ENCODE data around the gene LRRC75B.

The LRRC75B gene

DNA sequence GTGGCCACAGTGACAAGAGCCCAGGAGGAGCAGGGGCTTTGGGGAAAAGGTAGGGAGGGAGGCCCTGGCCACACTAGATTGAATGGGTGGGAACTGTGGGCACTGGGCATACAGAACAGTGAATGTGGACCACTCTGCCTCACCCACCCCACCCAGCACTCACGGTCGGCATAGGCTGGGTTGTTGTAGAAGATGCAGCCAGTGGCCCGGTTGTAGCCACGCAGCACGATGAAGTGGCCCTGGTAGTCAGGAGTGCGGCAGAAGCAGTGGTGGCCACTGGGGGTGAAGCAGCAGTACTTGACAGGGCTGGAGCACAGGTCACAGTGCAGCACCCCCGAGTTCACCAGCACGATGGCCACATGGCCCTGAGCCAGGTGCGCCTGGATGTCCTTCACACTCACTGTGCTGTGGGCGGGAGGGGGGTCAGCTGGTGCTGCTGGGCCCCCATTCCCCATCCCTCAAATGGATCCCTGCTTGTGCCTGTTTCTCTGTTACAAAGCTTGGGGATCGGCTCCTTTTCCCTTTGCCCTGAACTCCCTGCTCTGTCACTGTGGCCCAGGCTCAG, 49.1 kb downstream of the LRRC75B start:
- no peak overlapping the region for H3K9ac ChIP-seq (ENCODE audit: low read length)
- no peak overlapping the region for H2AK5ac ChIP-seq (ENCODE audit: low read length)
- no peak overlapping the region for H2BK5ac ChIP-seq (ENCODE audit: low read length)
- peaks cover 2% of the 10 kb centered on the region for H3K79me1 ChIP-seq (ENCODE audit: low read length)
- H2BK120ac ChIP-seq (ENCODE audit: low read depth, low read length), result no peak overlapping the region
- H2BK15ac ChIP-seq (replicated peaks; ENCODE audit: low read depth), result no peak overlapping the region
- no peak for DNase-seq
- H3K23ac ChIP-seq (ENCODE audit: low read length), result no peak overlapping the region
- H3K4me1 ChIP-seq (ENCODE audit: control insufficient read depth, low read depth, low read length), result no peaks in the 10 kb centered on the region
- no peak overlapping the region for H3K4me3 ChIP-seq (ENCODE audit: low read length)
- H3K18ac ChIP-seq (ENCODE audit: low read length), result no peak overlapping the region
- no peaks in the 10 kb centered on the region for H3K79me2 ChIP-seq (ENCODE audit: control insufficient read depth, insufficient read depth, low read length)
- peaks cover 20% of the 10 kb centered on the region for H3K36me3 ChIP-seq (ENCODE audit: control insufficient read depth, insufficient read depth, low read length)
- H3K4me2 ChIP-seq (ENCODE audit: low read length), result no peak overlapping the region
- H3K4ac ChIP-seq (ENCODE audit: low read depth, low read length), result no peak overlapping the region
- no peak overlapping the region for H4K8ac ChIP-seq (ENCODE audit: low read depth, low read length)
- H3K27ac ChIP-seq (ENCODE audit: low read depth, low read length), result no peak overlapping the region
- no peak overlapping the region for H3K56ac ChIP-seq (ENCODE audit: low read length)
- no peaks in the 10 kb centered on the region for H3K27me3 ChIP-seq (ENCODE audit: insufficient read depth, low read length, poor library complexity)
- no CpG with 5 or more reads among the region's 11 CpGs for WGBS (ENCODE audit: extremely low coverage, insufficient coverage, low lambda C conversion rate)
- H4K5ac ChIP-seq (ENCODE audit: low read length), result no peak overlapping the region

DNA sequence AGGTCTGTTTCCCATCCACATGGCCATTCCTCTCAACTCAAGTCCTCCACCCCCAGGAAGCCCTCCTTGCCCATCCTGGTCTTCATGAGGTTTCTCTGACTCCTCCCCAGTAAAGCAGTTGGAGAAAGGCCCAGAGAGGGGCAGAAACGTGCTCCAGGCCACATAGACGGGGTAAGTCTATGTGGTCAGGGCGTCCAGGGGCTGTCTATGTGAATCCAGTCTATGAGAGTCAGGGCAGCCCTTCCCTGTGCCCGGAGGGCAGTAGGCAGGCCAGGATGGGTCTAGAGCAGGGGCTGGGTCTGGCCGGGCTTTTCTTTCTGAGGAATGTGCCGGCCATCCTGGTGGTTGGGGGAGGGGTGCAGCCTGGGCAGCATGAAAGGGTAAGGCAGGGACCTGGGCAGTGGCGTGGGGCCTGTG, 49.7 kb downstream of the LRRC75B start:
- H4K8ac ChIP-seq (ENCODE audit: low read depth, low read length), result no peak overlapping the region
- WGBS (ENCODE audit: extremely low coverage, insufficient coverage, low lambda C conversion rate), result no CpG with 5 or more reads among the region's 7 CpGs
- H2AK5ac ChIP-seq (ENCODE audit: low read length), result no peak overlapping the region
- no peak for DNase-seq
- H3K79me2 ChIP-seq (ENCODE audit: control insufficient read depth, insufficient read depth, low read length), result no peaks in the 10 kb centered on the region
- no peak overlapping the region for H3K56ac ChIP-seq (ENCODE audit: low read length)
- H3K79me1 ChIP-seq (ENCODE audit: low read length), result no peaks in the 10 kb centered on the region
- no peak overlapping the region for H3K23ac ChIP-seq (ENCODE audit: low read length)
- H3K27ac ChIP-seq (ENCODE audit: low read depth, low read length), result no peak overlapping the region
- H3K9ac ChIP-seq (ENCODE audit: low read length), result no peak overlapping the region
- no peak overlapping the region for H4K5ac ChIP-seq (ENCODE audit: low read length)
- no peaks in the 10 kb centered on the region for H3K27me3 ChIP-seq (ENCODE audit: insufficient read depth, low read length, poor library complexity)
- no peak overlapping the region for H3K4ac ChIP-seq (ENCODE audit: low read depth, low read length)
- no peak overlapping the region for H2BK120ac ChIP-seq (ENCODE audit: low read depth, low read length)
- peaks cover 20% of the 10 kb centered on the region for H3K36me3 ChIP-seq (ENCODE audit: control insufficient read depth, insufficient read depth, low read length)
- no peak overlapping the region for H2BK5ac ChIP-seq (ENCODE audit: low read length)
- no peak overlapping the region for H3K4me3 ChIP-seq (ENCODE audit: low read length)
- no peak overlapping the region for H2BK15ac ChIP-seq (replicated peaks; ENCODE audit: low read depth)
- H3K4me1 ChIP-seq (ENCODE audit: control insufficient read depth, low read depth, low read length), result no peaks in the 10 kb centered on the region
- H3K18ac ChIP-seq (ENCODE audit: low read length), result no peak overlapping the region
- no peak overlapping the region for H3K4me2 ChIP-seq (ENCODE audit: low read length)

DNA sequence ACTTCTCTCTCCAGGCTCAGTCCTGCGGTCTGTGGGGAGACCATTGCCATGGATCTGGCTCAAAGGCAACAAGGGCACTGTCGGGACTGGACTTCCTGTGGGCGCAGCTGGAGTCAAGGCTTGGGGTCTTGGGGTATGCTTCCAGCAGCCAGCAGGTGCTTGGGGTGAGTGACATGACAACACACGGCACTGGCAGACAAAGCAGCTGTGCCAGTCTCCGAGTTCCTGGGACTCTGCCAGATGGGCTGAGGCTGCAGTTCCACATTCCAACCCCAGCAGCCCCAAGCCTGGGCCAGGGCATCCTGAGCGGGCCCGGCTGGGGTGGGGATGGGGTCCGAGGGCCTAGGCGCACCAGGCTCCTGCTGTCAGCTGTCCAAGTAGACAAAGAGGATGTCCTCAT, 50.2 kb downstream of the LRRC75B start:
- Histone ChIP-seq H3K9ac (ENCODE audit: low read length) (no peak overlapping the region), H3K79me1 (ENCODE audit: low read length) (no peaks in the 10 kb centered on the region), H2BK15ac (replicated peaks; ENCODE audit: low read depth) (no peak overlapping the region), H3K4me3 (ENCODE audit: low read length) (no peak overlapping the region), H2AK5ac (ENCODE audit: low read length) (no peak overlapping the region), H3K4me2 (ENCODE audit: low read length) (no peak overlapping the region), H2BK5ac (ENCODE audit: low read length) (no peak overlapping the region), H4K8ac (ENCODE audit: low read depth, low read length) (no peak overlapping the region), H2BK120ac (ENCODE audit: low read depth, low read length) (no peak overlapping the region), H3K4me1 (ENCODE audit: control insufficient read depth, low read depth, low read length) (no peaks in the 10 kb centered on the region), H3K27me3 (ENCODE audit: insufficient read depth, low read length, poor library complexity) (no peaks in the 10 kb centered on the region), H3K36me3 (ENCODE audit: control insufficient read depth, insufficient read depth, low read length) (peaks cover 15% of the 10 kb centered on the region), H3K18ac (ENCODE audit: low read length) (no peak overlapping the region), H3K56ac (ENCODE audit: low read length) (no peak overlapping the region), H3K4ac (ENCODE audit: low read depth, low read length) (no peak overlapping the region), H3K27ac (ENCODE audit: low read depth, low read length) (no peak overlapping the region), H4K5ac (ENCODE audit: low read length) (no peak overlapping the region), H3K79me2 (ENCODE audit: control insufficient read depth, insufficient read depth, low read length) (no peaks in the 10 kb centered on the region), H3K23ac (ENCODE audit: low read length) (no peak overlapping the region)
- no CpG with 5 or more reads among the region's 9 CpGs for WGBS (ENCODE audit: extremely low coverage, insufficient coverage, low lambda C conversion rate)
- DNase-seq, result no peak

DNA sequence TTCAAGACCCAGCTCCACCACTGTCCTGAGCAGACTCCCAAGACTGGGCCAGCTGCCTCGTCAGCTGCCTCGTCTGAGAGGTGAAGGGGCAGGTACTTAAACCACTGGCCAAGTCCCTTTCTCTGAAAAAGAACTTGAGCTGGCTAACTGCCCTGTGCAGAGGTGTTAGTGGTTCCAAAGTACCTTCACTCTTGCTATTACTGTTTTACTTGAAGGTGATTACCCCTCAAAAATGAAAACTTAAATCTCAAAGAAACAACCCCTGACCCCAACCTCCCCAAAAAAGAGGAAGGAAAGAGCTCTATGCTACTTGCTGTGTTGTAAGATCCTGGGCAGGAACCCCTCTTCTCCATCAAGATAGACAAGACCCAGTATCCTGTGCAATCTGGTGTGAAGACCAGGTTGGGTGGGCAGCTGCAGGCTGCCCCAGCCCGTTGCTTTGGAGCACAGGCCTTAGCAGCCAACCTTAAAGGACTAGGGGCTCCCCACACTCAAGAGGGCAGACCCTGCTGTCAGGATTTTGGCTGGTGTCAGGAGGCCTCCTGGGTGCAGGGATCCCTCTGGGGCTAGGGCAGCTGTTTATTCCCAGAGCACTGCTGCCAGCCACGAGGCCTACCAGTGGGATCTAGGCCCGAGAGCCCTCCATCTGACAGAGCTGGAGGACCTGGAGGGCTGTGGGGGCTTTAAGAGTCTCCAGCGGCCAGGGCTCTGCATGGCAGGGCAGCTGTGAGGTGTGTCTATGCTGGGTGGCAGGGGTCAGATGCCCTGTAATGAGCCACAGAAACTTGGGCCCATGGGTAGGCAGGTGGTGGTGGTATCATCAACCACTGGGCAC, 51.0 kb downstream of the LRRC75B start:
- H2BK120ac ChIP-seq (ENCODE audit: low read depth, low read length), result no peak overlapping the region
- H3K4me2 ChIP-seq (ENCODE audit: low read length), result no peak overlapping the region
- H3K56ac ChIP-seq (ENCODE audit: low read length), result no peak overlapping the region
- H3K79me1 ChIP-seq (ENCODE audit: low read length), result no peaks in the 10 kb centered on the region
- no peak overlapping the region for H3K27ac ChIP-seq (ENCODE audit: low read depth, low read length)
- H3K18ac ChIP-seq (ENCODE audit: low read length), result no peak overlapping the region
- peaks cover 9% of the 10 kb centered on the region for H3K36me3 ChIP-seq (ENCODE audit: control insufficient read depth, insufficient read depth, low read length)
- H3K9ac ChIP-seq (ENCODE audit: low read length), result no peak overlapping the region
- H3K79me2 ChIP-seq (ENCODE audit: control insufficient read depth, insufficient read depth, low read length), result no peaks in the 10 kb centered on the region
- H3K4ac ChIP-seq (ENCODE audit: low read depth, low read length), result no peak overlapping the region
- H3K4me3 ChIP-seq (ENCODE audit: low read length), result no peak overlapping the region
- no CpG with 5 or more reads among the region's 6 CpGs for WGBS (ENCODE audit: extremely low coverage, insufficient coverage, low lambda C conversion rate)
- H2BK5ac ChIP-seq (ENCODE audit: low read length), result no peak overlapping the region
- H3K27me3 ChIP-seq (ENCODE audit: insufficient read depth, low read length, poor library complexity), result no peaks in the 10 kb centered on the region
- no peaks in the 10 kb centered on the region for H3K4me1 ChIP-seq (ENCODE audit: control insufficient read depth, low read depth, low read length)
- no peak overlapping the region for H2AK5ac ChIP-seq (ENCODE audit: low read length)
- DNase-seq, result no peak
- H4K5ac ChIP-seq (ENCODE audit: low read length), result no peak overlapping the region
- H4K8ac ChIP-seq (ENCODE audit: low read depth, low read length), result no peak overlapping the region
- H2BK15ac ChIP-seq (replicated peaks; ENCODE audit: low read depth), result no peak overlapping the region
- H3K23ac ChIP-seq (ENCODE audit: low read length), result no peak overlapping the region

DNA sequence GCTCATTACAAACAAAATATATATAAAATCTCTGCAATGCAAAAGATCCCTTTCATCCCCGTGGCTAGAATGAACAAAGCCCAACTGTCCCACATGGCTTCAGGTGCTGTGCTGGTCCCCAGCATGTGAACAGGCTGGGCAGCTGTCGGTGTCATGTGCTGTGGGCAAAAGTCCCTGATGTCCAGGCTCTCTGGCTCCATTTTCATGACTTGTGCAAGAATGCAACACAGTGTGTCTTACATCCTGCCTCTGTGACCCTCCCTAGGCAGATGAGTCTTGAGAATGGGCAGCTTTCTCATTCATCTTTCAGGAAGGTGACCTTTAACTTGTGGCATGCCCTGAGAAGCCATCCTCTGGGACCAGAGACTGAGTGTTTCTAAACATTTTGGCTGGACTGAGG, 52.4 kb downstream of the LRRC75B start:
- Histone ChIP-seq H3K56ac (ENCODE audit: low read length) (no peak overlapping the region), H2AK5ac (ENCODE audit: low read length) (no peak overlapping the region), H3K23ac (ENCODE audit: low read length) (no peak overlapping the region), H3K79me1 (ENCODE audit: low read length) (no peaks in the 10 kb centered on the region), H3K36me3 (ENCODE audit: control insufficient read depth, insufficient read depth, low read length) (peaks cover 9% of the 10 kb centered on the region), H3K27ac (ENCODE audit: low read depth, low read length) (no peak overlapping the region), H3K79me2 (ENCODE audit: control insufficient read depth, insufficient read depth, low read length) (no peaks in the 10 kb centered on the region), H3K4me1 (ENCODE audit: control insufficient read depth, low read depth, low read length) (no peaks in the 10 kb centered on the region), H2BK15ac (replicated peaks; ENCODE audit: low read depth) (no peak overlapping the region), H4K8ac (ENCODE audit: low read depth, low read length) (no peak overlapping the region), H3K9ac (ENCODE audit: low read length) (no peak overlapping the region), H2BK5ac (ENCODE audit: low read length) (no peak overlapping the region), H3K4me2 (ENCODE audit: low read length) (no peak overlapping the region), H2BK120ac (ENCODE audit: low read depth, low read length) (no peak overlapping the region), H3K18ac (ENCODE audit: low read length) (no peak overlapping the region), H3K4ac (ENCODE audit: low read depth, low read length) (no peak overlapping the region), H3K4me3 (ENCODE audit: low read length) (no peak overlapping the region), H3K27me3 (ENCODE audit: insufficient read depth, low read length, poor library complexity) (no peaks in the 10 kb centered on the region), H4K5ac (ENCODE audit: low read length) (no peak overlapping the region)
- no CpG with 5 or more reads among the region's 2 CpGs for WGBS (ENCODE audit: extremely low coverage, insufficient coverage, low lambda C conversion rate)
- DNase-seq, result no peak
